Left renal cortex interstitium (tissue), 4 donors: ENCODE data around the gene NAPA. TPM values are rescaled to one million over a fixed set of nuclear protein-coding genes. Genes with fewer than 3 reads are reported as not detected.

Experiments used
- DNase-seq, 4 donors: peaks; one replicate each; pipeline ENCODE4 v3.0.0-alpha.2; 2013; ENCODE audit warnings: low read depth in 4 of 4, low spot score in 2 of 4, missing footprints in 1 of 4
- polyA plus RNA-seq, 4 donors: library from polyadenylated mRNA; unstranded; fragments of 120-200 nt; gene quantifications; one replicate each; pipeline ENCODE4 v1.2.1, GENCODE V29; 2013; ENCODE audit not compliant: insufficient read length in 4 of 4

Gene NAPA
- polyA plus RNA-seq, 4 donors: 147 to 180 (median 159) TPM

GRCh38 chr19:47526798-47527197 is 11.9 kb upstream of the NAPA start:
- no peak for DNase-seq

GRCh38 chr19:47523473-47523872 is 8.6 kb upstream of the NAPA start:
- no peak for DNase-seq

- DNase-seq: no peak
These were observed 6.8 kb upstream of the NAPA start for GRCh38 chr19:47521473-47522180.

- DNase-seq: no peak
These were observed 6.0 kb upstream of the NAPA start for GRCh38 chr19:47520839-47521238.

GRCh38 chr19:47520343-47520806 is 5.5 kb upstream of the NAPA start:
- DNase-seq: no peak

- no peak for DNase-seq
These were observed 4.0 kb upstream of the NAPA start for GRCh38 chr19:47518854-47519253.

- no peak for DNase-seq
These were observed 3.3 kb upstream of the NAPA start for GRCh38 chr19:47518139-47518538.

- no peak for DNase-seq
These were observed 553 bp downstream of the NAPA start for GRCh38 chr19:47514151-47514868.

- DNase-seq: no peak
These were observed 1.9 kb downstream of the NAPA start for GRCh38 chr19:47512948-47513319.

- DNase-seq: no peak
These were observed 2.5 kb downstream of the NAPA start for GRCh38 chr19:47512183-47512947.

- DNase-seq: no peak
These were observed 3.2 kb downstream of the NAPA start for GRCh38 chr19:47511681-47512080.

GRCh38 chr19:47511128-47511517 is 3.7 kb downstream of the NAPA start:
- no peak for DNase-seq

- DNase-seq: no peak
These were observed 4.2 kb downstream of the NAPA start for GRCh38 chr19:47510516-47511127.

- DNase-seq: no peak
These were observed 4.9 kb downstream of the NAPA start for GRCh38 chr19:47509973-47510372.

- DNase-seq: no peak
These were observed 5.6 kb downstream of the NAPA start for GRCh38 chr19:47509170-47509847.

GRCh38 chr19:47508721-47509120 is 6.1 kb downstream of the NAPA start:
- DNase-seq: no peak

- DNase-seq: no peak
These were observed 6.8 kb downstream of the NAPA start for GRCh38 chr19:47507924-47508553.

- DNase-seq: no peak
These were observed 7.9 kb downstream of the NAPA start for GRCh38 chr19:47507012-47507411.

- DNase-seq: no peak
These were observed 8.4 kb downstream of the NAPA start for GRCh38 chr19:47506459-47506858.

- no peak for DNase-seq
These were observed 9.4 kb downstream of the NAPA start for GRCh38 chr19:47505506-47505905.
